ENCODE results near the gene STKLD1.
A peak's percentile ranks its signal among the peaks of the same experiment; 100 is the strongest.

The STKLD1 gene

DNA sequence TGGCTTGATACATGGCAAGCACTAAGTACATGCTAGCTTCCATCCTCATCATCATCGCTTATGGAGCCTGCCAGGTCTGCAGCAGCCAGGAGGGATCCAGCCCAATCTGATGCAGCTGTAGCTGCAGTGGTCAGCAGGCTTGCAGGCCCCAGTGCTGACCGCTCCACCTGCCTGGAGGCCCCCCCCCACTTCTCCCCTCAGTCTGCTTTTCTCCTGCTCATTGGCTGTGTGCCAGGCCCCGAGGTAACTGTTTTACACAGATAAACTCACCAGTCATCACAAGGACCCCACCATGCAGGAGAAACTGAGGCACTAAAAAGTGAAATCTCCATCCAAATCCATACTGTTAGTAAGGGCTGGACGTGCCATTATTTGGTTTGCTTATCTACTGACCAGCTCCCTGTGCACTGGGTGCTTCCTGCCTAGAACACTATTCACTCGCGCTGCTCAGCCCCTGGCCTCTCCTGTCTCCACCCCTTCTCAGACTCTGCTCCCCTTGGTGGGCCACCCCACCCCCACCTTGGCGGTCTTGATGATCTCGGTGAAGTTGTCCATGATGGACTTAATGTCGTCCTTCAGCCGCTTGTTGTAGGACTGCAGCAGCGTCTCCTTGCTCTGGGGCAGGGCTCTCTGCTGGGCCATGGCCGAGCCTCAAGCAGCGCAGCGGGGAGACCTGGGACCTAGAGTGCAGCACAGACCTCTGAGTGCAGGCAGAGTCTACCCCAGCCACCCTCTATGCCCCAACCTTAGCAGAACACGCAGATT lies 30.0 kb upstream of the STKLD1 start:
- DNase-seq = no peak

DNA sequence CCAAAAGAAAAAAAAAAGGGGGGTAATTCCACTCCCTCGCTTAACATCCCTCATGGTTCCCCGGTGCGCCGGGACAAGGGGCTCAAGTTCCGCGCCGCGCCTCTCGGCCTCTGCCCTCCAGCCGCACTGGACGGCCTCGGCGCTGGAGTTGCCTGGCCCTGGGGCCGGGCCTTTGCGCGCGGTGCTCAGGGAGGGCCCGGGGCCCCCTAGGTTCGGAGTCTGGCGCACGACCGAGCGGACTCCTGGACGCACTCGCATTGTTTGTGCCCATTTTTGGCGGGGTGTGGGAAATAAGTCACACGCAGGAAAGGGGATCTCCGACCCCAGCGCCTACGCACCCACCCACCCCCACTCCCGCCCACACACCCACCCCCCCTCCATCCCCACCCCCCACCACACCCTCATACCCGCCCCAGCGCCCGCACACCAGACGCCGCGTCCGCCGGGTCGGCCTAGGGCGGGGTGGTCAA lies 28.6 kb upstream of the STKLD1 start:
- DNase-seq = peak; percentile 45

DNA sequence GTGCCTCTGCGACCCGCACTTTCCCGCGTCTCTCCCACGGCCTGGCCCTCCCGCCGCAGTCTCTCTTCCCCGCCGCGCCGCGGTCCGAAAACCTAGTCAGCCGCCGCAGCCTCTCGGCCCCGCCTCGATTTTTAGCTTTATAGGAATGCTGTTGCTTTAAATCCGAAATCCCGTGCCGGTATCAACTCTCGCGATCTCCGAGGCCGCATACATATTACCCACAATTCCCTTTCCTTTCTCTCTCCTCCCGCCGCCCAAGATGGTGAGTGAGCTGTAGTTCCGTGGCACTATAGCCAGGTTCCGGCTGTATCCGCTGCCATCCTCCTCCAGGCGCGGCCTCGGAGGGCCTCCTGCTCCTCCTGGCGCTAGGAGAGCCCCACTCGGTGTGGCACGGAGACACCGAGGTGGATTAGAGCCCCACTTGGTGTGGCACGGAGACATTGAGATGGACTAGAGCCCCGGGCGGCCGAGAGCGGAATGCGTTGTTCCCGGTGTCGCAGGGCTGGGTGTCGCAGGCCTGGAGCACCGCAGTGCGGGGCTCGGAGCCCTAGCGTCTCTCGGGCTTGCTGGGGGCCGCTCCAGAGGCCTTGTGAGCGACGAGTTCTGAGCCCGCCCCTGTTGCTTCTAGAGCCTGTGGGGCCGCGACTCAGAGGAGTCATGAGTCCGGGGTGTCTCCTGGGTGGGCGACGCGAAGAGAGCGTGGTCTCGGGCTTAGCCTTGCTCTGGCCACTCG lies 28.0 kb upstream of the STKLD1 start, which contains the start of the genes MED22 and RPL7A:
TSS of gene MED22 (minus strand) at position 147 of the 733 bp plus-strand sequence. CDS start 1,469 bp downstream, outside the sequence.
TSS of gene RPL7A (plus strand) at position 234 of the 733 bp plus-strand sequence. CDS start at position 260, 26 bp downstream.
- peak; percentile 93 for DNase-seq

DNA sequence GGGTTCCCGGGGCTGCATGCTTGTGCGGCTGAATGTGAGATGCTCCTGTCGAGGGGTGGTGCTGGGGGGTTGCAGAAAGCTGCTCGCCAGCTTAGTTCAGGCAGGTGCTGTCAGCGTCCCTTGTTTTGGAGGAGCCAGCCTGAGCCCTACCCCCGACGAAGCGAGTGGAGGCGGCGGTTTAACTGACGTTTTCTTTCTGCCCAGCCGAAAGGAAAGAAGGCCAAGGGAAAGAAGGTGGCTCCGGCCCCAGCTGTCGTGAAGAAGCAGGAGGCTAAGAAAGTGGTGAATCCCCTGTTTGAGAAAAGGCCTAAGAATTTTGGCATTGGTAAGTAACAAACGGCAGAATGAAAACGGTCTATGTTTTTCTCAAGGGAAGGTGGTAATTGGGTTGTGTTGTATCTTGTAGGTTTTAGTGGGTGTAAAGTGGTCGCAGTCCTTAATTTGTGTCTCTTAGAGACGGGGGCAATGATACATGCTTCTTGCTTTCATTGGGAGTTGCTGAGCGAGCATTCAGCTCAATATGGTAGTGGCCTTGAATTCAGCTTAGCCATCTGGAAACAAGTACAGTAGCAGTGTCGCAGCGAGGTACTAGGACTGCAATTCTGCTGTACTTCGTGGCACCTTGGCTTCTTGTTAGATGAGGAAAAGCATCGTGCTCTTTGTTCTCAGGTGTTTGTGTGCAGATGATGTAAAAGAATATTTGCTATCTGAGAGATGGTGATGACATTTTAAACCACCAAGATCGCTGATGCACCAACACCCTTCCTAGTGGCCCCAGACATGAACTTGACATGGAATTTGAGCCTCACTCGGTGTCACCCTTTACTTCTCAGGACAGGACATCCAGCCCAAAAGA lies 27.2 kb upstream of the STKLD1 start:
- no peak for DNase-seq

DNA sequence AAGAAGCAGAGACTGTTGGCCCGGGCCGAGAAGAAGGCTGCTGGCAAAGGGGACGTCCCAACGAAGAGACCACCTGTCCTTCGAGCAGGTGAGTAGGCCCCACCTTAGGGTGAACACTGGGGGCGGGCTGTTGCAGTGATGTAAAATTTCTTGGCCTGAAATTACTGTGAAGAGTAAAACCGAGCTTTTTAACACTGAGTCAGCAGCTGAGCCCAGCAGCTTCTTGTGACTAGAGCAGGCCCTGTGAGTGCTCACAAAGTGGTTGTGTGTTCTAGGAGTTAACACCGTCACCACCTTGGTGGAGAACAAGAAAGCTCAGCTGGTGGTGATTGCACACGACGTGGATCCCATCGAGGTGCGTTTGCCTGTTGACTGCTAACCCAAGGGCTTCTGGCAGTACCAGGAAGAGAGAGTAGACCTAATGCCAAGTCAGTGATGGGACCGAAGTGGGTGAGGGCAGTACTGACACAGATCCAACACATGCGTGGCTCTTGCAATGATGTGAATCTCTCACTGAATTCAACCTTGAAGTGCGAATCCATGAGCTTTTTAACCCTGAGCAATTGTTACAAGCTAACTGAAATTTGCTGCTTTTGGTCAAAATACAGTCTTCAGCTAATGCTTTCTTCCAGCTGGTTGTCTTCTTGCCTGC lies 26.1 kb upstream of the STKLD1 start:
- DNase-seq = no peak

DNA sequence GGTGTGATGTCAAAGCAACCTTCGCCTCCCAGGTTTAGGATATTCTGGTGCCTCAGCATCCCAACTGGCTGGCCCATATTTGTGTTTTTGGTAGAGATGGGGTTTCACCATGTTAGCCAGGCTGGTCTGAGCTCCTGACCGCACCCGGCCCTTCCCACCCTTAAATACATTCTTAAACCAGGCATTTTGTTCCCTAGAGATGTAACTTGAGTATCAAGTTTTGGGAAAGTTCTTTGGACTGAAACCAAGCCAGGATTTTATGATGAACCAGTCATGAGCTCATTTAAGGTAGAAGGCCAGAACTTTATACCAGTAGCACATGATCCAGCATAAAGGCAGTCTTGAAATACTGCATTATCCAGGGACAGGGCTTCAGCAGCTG lies 24.6 kb upstream of the STKLD1 start:
- no peak for DNase-seq

DNA sequence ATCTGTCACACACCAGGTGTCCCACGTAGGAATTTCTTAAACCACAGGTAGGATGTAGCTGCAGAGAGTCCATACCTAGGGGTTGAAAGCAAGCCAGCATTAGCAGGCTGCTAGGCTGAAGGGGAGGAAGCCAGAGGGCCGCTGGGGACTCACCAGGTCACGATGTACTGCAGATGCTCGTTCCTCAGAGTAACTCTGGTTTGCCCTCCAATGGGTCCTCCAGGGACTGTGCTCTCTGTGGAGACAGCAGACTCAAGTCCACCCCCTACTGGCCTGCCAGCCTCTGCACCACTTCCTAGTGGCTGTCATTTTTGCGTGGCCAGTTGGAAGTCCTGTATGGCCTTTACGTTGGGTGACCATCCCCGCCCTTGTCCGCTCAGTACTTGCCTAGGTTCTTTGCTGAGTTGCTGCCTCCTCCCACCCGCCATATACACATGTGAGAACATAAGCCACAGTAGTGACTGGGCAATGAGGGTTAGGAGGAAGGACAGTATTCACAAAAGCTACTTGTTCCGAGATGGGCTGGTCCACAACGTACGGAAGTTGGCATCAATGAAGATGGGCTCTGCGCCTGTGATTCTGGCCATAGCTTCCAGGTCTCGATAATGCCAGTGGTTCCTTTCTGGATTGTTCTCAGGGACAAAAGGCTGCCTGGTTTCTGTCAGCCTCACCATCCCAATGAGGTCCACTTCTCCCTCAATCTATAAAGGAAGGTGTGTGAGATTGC lies 24.1 kb upstream of the STKLD1 start:
- DNase-seq = peak; percentile 45

DNA sequence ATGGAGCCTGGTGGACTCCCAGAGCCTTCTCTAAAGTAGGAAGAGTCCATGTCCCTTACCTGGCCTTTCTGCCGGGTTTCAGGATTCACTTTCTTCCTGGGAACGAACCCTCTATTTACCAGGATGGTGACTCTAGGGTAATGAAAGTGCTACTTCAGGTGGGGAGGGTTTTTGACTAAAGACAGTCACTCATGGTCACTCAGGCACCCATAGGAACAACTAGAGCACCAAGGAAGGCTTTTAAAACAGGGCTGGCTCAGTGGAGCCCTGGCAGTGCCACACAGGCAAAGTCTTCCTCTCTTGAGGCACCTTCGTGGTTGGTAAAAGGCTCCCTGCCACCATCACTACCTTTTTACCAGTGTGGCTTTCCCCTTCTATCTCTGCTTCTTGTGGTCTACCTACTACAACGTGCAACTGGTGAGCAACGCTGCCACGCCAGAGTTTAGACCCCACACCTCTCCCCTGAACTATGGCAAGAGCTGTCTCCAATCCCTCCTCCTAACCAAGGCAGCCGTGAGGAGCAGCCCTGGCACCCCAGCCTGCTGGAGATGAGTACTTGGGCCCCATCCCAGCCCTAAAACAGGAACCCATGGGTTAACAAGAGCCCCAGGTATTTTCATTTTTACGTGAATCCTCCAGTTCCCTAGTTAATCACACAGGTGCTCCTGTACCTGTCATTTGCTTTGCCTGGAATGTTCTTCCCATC lies 23.4 kb upstream of the STKLD1 start:
- no peak for DNase-seq

DNA sequence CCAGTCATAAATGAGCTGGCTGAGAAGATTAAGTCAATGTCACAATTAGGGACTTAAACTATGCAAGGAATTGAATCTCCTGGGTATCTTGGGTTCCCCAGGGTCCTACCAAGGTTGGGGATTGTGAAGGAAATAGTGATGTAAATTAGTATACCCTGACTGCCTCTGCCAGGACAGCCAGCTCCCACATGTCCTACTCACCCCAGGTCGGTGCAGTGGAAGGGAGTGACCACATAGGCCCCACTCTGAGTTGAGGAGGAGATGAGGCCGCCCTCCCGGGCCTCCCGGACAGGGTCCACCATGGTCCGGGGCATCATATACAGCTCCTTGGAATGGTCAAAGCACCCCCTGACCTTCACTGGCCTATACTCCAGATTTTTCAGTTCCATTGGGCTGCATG lies 22.6 kb upstream of the STKLD1 start:
- no peak for DNase-seq

DNA sequence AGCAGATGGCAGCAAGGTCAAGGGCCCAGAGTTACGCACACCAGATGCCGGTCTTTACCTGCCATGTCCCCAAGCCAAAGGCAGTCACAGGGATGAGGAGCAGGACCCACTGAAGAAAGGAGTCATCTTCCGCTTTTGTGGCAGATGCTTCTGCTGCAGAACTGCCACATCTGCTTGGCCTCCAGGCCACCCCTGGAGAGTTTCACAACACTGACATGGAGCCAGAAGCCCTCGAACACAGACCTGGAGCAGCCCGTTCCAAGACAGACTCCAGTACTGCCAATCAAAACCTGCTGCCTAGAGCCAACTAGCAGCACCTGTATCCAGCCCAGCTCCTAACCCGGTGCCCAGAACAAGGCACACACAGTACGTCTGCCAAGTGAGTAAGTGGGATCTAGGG lies 21.4 kb upstream of the STKLD1 start:
- no peak for DNase-seq

DNA sequence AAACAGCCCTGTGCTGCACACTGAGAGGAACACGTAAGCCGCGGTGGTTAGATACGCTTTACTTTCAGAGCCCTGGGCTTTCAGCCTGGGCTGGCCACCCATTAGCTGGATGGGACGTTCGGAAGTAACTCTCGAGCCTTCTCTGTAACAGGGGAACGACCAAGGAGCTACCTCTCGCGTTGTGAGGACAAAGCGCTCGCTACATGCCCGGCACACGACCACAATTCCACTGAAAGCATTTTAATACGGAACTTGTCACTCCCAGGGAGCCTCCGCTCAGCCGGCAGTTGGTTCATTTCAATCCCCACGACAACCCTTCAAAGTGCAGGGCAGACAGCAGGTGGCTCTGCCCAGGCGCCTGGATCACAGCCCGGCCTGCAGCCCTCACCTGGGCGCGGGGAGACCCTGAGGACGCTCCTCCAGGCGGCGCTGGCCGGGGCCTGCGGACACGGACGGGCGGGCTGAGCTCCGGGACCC lies 20.2 kb upstream of the STKLD1 start:
- DNase-seq = peak; percentile 12

DNA sequence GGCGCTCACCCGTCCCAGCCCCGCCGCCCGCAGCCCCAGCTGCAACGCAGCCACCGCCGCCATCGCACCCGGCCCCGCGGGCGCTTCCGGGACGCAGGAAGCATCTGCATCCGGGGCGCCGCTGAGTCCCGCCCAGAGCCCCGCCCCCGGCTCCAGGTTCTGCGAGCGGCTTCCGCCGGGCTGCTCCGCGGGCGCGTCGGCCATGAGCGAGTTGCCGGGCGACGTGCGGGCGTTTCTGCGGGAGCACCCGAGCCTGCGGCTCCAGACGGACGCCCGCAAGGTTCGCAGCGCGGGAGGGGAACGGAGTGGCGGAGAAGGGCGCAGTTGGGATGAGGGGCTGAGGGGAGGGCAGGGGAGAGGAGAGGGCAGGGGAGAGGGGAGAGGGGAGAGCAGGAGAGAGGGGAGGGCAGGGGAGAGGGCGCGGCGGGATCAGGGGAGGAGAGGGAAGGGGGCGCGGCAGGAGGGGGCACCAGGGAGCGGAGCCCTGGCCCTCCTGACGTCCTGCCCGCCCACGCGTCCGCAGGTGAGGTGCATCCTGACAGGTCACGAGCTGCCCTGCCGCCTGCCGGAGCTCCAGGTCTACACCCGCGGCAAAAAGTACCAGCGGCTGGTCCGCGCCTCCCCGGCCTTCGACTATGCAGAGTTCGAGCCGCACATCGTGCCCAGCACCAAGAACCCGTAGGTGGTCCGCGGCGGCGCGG lies 19.6 kb upstream of the STKLD1 start, which contains the start of the genes SURF1 and SURF2:
TSS of gene SURF1 (minus strand) at position 97 of the 701 bp plus-strand sequence. CDS start at position 63, 34 bp downstream.
TSS of gene SURF2 (plus strand) at position 160 of the 701 bp plus-strand sequence. CDS start at position 203, 43 bp downstream.
- DNase-seq = peak; percentile 94

DNA sequence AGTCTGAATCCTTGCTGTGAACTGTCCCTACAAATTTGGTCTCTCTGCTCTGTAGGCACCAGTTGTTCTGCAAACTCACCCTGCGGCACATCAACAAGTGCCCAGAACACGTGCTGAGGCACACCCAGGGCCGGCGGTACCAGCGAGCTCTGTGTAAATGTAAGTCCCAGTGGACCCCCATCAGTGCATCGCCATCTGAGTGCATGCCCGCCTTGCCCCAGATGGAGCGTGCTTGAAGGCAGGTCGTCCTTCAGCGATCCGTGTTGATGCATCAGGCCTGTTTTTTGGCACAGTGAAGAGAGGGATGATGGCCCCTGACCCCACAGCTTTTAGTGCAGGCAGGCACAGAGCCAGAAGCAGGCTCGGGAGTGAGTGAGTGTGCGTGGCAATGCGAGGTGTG lies 18.5 kb upstream of the STKLD1 start:
- no peak for DNase-seq

DNA sequence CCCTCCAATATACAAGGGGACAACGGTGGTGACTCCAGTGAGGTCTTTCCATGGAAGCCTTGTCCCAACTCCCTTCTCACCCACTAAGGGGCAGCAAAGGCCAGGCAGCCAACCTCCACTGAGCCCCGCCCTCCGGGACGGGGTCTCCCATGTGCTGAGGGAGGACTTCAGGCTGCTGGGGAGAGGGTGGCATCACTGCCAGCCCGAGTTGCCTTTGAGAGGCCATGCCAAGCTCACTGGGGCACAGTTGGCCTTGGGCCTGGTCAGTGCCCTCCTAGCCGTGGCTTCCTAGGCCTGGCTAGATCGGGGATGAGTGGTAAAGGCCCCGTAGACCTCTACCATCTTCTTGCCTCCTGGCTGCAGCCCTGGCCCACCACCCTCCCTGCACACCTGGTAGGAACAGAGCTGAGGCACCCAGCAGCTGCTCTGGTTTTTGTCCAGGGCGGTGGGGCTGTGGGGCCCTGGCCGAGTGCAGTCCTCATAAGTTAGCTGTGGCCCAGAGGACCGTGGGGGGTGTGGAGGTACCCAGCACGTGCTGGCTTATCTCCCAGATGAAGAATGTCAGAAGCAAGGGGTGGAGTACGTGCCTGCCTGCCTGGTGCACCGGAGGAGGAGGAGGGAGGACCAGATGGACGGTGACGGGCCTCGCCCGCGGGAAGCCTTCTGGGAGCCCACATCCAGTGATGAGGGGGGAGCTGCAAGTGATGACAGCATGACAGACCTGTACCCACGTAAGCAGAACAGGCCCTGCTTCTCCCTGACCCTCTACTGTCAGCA lies 16.6 kb upstream of the STKLD1 start:
- DNase-seq = peak; percentile 50

DNA sequence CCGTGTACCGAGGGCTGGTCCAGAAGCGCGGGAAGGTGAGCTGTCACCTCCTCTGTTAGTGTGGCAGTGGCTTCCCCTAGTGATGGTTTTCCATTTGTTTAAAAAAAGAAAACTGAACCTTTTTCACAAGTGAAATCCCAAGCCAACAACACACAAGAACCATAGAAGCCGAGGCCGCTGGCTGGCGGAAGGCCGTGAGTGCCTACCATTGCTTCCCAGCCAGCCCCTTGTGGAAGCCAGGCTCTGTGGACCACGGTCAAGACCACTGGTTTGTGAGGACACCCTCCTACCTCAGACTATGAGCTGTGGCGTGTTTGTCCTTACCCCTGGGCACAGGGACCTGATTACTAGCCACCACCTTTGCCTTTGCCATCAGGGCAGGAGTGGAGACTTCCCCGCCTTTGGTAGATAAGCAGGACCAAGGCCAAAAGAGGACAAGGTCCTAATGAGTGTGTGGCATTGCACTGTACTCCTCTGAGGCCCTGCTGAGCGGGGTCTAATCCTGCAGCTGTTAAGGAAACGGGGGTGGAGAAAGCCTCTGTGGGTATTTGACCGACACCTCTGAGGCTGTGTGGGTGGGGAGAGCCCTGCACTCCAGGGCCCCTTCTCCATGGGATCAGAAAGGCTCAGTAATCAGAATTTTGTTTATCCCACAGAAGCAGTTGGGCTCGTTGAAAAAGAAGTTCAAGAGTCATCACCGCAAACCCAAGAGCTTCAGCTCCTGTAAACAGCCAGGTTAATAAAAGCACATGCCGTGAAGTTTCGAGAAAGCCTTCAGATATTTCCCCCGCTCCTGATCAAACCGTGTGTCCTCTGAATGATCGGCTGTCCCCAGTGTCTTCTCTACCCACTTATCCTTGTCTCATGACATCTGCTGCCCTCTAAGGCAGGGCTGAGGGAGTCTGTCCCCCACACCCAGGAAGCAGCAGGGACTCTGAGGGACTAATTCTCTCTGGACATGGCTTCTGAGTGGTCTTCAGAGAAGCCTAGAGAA lies 15.5 kb upstream of the STKLD1 start:
- no peak for DNase-seq

DNA sequence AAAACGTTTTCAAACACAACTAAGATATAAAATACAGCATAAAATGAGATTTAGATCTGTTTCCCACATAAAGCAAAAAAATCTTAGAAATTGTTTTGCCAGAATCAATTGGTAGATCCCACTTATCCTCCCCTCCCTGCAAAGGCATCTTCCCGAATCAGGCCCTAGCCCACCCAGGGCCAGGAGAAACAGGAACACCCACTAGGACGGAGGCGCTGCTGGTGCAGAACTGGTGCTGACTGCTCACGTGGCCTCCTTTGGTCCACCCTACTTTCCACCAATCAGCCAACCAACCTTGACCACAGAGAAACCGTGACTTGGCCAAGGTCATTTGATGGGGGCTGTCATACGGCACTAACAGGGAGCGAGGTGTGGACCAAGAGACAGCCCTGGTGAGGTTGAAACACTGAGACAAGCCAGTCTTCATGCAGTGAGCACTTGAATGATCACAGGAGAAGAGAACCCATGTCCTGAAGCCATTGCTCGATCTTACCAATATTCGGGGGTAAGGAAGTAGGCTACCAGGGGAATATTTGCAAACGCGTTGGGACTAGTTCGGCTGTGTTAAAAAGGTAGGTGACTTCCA lies 14.6 kb upstream of the STKLD1 start:
- DNase-seq = no peak

DNA sequence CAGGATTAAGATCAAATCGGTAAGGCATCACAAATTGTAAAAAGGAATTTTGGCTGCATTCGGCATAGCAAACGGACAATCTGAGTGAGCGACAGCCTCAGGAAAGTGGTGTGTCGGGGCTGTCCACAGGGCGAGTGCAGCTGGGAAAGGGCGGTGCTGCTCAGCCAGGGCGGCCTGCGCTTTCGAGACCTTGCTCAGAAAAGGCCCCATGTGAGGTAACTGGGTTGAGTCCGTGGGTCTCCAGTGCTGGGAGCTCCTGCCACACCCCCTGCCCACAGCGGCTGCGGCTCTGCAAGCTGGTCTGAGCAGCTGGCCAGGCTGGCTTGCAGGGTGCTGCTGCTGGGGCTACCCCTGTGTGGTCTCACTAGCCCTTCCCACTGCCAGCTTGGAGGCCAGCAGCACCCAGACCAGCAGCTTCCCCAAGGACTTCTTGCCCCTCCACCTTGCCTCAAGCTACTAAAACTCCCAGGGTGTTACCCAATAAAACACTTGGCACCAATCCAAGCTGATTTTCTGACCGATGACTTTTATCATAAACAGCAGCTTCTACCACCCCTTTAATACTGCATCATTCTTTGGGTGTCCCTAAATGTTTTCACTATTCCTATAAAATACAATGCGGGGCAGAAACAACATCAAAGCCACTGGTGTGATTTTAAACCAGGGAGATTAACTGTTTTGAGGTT lies 13.7 kb upstream of the STKLD1 start:
- no peak for DNase-seq
